Cardiac septum (tissue), 1 donor: ENCODE results near the gene ADCY7. TPM values are rescaled to one million over a fixed set of nuclear protein-coding genes. Genes with fewer than 3 reads are reported as not detected.
A peak's percentile ranks its signal among the peaks of the same experiment; 100 is the strongest.

ENCODE experiments used
- DNase-seq: peaks from one replicate; pipeline ENCODE4 v3.0.0-alpha.2; 2020; ENCODE audit warnings: low spot score
- intact Hi-C: fragments of 100-400 bp; cut with DNase I; formaldehyde crosslinking; loops from one replicate; pipeline ENCODE4 v1.14.0; 2022
- total RNA-seq: library from RNA; stranded (reverse); fragmentation: NEBNext Ultra II Directional; extraction: Animal tissue kit (Norgen Biotek cat#: 25700); gene quantifications from one replicate; pipeline ENCODE4 v1.2.1, GENCODE V29; 2021
- donor health status: DM: no; HTN: no; CAD: no.

The ADCY7 gene
- total RNA-seq, 1 donor from 2014 or later, result 6.2 TPM

DNA sequence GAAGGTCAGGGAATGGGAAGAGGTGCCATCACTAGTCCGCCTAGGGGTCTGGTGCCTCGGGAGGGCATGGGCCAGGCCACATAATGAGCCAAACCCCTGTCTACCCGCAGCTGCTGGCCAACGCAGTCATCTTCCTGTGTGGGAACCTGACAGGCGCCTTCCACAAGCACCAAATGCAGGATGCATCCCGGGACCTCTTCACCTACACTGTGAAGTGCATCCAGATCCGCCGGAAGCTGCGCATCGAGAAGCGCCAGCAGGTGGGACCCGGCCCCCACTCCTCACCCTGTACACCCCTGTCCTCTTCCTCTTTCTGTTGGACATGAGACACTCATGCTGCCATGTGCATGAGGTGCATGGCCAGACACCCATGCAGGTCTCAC lies 26.2 kb downstream of the ADCY7 start:
- intact Hi-C loops, result no loop called here
- DNase-seq, result no peak

DNA sequence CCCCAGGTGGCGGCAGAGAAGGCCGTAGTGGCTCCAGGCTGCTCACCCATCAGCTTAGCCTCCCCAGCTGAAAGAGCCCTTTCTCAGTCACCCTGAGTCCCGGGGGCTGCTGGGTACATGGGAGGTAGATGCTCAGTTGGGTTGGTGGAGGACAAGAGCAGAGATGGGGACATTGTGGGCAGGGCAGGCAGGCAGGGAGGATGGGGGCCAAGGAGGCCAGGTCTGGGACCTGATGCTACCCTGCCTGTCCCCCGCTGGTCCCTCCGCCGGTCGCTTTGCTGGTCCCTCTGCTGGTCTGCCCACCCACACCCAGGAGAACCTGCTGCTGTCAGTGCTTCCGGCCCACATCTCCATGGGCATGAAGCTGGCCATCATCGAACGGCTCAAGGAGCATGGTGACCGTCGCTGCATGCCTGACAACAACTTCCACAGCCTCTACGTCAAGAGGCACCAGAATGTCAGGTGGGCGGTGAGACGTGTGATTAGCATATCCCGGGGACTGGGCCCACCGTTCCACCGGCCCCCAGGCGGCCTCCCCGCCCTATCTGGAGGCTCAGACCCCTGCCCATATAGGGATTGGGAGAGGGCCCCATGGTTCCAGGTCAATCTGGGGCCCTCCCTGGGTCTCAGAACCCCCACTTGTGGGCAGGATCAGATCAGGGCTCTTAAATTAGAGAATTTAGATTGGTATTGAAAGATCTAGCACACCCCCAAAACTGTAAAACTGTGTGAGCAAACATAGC lies 26.9 kb downstream of the ADCY7 start:
- DNase-seq, result no peak
- intact Hi-C loops, result no loop called here

DNA sequence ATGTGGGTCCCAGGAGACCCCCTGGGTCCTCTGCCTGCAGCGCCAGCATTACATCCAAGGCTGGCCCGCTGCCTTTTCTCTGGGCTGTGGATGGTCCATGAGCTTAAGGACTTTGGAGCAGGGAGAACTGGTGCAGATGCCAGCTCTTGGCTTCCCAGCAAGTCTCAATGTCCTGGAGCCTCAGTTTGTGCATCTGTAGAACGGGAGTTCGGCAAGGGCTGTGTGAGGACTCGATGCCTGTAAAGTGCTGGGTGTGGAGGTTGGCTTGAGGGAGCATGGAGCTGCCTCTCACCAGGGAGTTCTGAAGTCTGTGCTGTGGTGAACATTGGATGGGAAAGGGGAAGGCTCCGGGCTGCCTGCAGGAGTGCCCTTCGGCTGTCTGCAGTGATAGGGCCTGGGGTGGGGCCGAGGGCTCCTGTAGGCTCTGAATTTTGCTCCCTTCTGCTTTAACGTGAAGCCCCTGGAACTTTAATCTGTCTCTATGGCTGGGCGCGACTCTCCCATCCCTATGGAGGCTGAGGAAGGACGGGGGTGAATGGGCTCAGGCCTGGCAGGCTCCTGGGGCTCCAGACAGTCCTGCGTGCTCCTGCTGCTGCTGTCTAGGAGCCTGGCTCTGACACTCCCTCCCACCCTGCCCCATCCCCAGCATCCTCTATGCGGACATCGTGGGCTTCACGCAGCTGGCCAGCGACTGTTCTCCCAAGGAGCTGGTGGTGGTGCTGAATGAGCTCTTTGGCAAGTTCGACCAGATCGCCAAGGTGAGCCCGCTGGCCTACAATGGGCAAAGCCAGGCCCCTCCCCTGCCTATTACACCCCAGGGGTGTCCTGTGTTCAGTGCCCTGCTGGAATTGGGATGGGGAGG lies 27.9 kb downstream of the ADCY7 start:
- intact Hi-C loops, result no loop called here
- DNase-seq, result no peak

DNA sequence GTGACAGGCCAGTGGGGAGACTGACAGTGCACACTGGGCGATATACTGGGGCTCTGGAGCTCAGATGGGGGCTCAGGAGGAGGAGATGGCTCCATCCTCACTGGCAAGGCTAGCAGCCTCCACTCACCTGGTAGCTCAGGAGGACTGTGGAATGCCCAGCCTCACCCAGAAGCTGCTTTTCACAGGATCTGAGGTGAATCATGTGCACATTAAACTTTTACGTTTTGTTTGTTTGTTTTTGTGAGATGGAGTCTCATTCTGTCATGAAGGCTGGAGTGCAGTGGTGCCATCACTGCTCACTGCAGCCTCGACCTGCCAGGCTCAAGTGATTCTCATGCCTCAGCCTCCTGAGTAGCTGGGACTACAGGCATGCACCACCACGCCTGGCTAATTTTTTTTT lies 28.6 kb downstream of the ADCY7 start:
- intact Hi-C loops, result no loop called here
- DNase-seq, result no peak

DNA sequence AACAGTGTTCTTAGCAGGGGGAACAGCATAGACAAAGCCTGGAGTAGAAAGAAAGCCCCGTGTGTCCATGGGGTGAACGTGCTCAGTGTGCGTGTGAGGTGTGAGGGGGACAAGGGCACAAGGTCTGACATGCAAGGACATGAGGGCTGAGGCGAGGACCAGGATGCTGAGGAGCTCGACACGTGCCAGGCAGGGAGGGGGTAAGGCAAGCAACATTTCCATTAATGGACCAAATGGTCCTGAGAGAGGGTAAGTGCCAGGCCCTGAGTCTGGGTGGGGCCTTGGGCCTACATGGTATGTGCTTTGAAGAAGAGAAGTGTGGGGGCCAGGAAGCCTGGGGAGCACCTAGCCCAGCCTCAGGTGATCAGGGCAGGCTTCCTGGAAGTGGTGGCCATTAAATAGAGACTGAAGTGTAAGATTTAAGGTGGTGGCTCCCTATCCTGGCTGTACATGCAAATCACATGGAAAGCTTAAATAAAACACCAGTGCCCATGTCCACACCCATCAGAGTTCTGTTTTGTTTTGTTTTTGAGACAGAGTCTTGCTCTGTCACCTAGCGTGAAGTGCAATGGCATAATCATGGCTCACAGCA lies 29.3 kb downstream of the ADCY7 start:
- peak; percentile 49 for DNase-seq
- intact Hi-C loops, result no loop called here

DNA sequence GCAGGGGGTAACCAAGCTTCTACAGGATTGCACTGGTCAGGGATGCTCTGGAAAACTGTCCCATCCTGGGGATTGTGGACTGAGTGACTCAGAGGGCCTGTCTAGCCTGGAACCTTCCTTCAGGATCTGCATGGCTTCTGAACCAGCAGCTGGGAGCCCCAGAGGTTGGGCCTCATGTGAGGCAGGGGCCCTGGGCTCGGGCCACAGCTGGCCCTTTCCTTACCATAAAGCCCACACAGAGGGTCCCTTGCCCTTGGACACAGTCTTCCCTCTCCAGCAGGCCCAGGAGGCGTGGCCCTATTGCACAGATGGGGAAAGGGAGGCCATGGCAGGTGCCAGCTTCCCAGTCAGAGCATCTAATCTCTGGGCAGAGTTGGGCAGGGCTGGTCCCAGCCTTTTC lies 30.5 kb downstream of the ADCY7 start:
- intact Hi-C loops, result no loop called here

DNA sequence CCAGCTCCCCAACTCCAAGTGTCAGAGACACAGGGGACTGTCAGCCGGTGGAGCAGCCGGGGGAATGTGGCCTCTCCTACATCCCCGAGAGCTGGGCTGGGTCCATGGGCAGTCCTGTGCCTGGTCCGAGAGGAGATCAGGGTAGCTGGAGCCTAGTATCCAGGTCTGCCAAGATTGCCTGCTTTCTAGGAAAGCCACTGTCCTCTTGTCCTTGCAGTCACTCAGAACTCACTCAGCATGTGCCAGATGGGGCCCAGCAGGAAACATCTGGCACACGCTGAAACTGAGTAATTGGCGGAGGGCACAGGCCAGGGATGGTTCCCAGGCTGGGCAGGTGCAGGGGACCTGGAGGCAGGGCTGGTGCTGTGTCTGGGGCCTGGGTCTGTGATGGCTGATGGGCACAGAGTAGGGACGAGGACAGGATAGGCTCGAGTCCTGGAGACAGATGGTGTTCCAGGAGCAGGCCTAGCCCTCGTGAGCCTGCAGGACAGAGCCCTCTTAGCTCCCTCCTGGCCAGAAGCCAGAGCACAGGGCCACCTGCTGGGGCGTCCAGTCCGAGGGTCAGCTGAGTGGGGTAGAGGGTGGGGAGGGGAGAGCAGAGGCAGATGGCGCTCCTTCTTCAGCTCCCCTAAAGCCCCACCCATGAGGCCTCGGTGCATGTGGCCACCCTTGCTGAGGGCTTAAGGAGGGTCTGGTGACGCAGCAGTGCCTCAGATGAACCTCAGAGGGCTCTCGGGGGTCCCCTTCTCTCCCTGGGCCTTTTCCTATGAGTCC lies 31.1 kb downstream of the ADCY7 start:
- DNase-seq, result peak; percentile 68
- intact Hi-C loops, result no loop called here

More for the DNA sequence above, 30.5 kb downstream of the ADCY7 start:
- peak; percentile 63 for DNase-seq

DNA sequence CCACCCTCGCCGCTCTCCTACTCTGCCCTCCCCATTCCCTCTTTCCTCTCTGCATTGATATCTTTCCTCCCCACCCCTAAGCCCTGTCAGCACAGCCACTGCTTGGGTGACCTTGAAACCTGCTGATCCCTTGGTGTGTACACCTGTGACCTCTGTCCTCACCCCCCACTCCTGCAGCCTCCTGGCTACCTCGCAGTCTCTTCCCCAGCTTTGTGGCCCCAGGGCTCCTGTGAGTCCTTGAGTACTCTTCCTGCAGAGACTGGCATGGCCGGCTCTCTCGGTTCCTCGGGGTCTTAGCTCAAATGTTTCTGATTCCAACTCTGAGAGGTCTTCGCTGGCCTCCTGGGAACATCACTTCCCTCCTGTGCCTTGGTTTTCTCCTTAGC lies 31.7 kb downstream of the ADCY7 start:
- DNase-seq, result peak; percentile 51
- intact Hi-C loops, result no loop called here

DNA sequence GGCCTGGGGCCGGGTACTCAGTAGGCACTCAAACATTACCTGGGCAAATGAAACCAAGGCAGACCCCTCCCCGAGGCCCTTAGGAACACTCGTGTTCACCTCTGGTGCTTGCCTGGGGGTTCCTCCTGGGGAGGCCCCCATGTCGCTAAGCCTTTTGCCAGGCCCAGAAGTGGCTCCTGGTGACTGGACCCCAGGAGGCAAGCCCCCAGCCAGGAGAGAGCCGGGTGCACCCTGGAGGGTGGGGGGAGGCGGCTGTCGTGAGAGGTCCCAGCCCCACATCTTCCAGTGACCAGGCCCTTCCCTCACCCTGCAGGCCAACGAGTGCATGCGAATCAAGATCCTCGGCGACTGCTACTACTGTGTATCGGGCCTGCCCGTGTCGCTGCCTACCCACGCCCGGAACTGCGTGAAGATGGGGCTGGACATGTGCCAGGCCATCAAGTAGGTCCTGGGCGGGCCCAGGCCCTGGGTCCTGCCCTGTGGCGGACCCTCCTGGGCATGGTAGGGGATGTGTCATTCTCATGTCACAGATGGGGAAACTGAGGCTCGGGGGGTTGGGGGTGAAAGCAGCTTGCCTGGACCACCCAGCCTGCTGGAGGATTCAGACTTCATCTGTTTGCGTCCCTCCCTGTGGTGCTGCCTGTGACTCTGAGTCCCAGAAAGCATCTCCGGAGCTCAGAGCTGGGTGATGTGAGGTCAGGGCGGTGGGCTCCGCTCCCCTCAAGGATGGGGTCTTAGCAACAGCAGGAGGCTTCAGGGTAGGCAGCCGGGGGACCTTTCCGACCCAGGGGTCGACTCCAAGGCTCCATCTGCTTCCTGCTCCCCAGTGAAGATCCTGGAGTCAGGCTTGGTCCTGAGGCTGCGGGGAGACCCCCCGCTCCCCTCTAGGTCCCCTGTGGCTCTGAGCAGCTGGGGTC lies 32.5 kb downstream of the ADCY7 start:
- intact Hi-C loops, result no loop called here
- peak; percentile 49 for DNase-seq

DNA sequence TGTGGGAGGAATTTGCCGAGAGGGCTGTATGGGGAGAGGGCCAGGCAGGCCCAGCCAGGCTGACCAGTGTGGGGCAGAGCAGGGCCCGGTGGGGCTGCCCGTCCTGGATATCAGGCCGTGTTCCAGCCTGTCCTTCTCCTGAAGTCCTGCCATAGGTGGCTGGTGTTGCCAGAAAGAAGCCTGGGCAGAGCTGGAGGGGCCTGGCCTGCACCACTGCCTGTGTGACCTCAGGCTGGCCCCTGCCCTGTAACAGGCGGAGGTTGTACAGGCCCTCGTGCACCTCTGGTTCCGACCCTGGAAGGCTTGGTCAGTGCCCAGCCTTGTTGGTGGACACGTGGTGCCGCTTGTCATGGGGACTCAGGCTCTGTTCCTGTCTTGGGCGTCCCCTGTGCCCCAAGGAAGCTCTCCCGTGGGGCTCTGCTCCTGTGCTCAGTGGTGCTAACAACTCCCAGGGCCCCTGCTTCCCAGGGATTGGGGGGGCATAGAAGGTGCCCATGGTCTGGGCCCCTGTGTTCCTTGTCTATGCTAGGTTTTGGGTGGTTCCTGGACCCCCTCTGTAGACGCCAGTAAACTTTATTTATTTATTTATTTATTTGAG lies 33.3 kb downstream of the ADCY7 start:
- intact Hi-C loops, result no loop called here
- peak; percentile 65 for DNase-seq

DNA sequence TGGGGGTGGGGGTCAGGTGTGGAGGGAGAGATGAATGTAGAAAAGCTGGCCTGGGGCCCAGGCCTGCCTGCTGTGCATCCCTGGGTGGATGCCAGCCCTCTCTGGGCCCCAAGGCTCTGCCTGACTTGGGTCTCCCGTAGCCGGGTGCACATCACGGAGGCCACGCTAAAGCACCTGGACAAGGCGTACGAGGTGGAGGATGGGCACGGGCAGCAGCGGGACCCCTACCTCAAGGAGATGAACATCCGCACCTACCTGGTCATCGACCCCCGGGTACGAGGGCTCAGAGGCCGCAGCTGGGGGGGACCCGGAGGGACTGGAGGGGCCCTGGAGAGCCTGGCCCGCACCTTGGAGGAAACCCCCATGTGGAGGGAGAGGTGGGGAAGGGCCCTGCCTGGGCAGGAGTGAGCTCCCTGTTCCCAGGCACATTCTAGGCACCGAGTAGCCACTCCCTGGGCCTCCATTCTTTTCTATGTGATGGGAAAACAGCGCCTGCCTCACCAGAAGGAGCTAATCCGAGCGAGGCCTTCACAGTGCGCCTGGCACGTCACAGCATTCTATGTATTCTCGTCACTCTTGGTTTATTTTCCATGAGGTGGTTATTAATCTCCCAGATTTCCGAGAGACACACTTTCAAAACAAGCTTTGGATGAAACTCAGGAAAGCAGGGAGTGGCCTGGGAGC lies 34.7 kb downstream of the ADCY7 start:
- peak; percentile 73 for DNase-seq
- intact Hi-C loops, result no loop called here

DNA sequence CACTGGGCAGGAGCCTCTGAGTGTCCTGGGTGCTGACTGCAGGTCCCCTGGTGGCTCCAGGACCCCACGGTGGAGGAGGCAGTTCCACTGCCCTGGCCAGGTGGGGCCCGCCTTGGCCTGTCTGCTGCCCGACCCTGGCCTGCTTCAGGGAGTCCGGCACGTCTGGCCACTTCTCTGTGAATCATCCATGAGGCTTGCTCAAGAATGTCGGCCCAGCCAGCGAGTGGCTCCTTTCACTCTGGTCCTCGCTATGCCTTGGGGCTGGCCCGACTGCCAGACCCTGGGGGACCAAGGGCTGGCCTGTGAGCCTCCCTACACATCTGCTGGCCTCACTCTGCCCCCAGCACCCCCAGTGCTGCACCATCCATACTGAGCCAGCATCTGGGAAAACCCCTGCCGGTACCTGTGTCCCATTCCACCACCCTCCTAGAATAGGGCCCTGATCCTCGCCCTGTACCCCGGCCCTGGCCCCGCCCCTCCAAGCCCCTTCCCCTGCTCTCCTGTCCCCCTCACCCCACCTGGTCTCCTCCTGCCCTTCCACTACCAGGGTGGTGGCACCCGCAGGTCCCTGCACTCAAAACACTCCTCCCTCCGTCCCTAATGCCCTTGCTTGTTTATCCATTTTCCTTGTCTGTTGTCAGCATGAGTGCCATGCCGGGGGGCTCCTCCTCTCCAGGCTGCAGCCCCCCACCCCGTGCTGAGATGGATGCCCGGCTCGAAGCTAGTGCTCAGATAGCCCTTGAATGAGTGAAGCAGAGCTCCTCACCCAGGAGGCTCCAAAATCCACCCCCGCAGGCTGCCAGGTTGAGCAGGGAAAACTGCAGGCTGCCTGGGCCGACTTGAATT lies 35.5 kb downstream of the ADCY7 start:
- intact Hi-C loops, result no loop called here
- peak; percentile 44 for DNase-seq

DNA sequence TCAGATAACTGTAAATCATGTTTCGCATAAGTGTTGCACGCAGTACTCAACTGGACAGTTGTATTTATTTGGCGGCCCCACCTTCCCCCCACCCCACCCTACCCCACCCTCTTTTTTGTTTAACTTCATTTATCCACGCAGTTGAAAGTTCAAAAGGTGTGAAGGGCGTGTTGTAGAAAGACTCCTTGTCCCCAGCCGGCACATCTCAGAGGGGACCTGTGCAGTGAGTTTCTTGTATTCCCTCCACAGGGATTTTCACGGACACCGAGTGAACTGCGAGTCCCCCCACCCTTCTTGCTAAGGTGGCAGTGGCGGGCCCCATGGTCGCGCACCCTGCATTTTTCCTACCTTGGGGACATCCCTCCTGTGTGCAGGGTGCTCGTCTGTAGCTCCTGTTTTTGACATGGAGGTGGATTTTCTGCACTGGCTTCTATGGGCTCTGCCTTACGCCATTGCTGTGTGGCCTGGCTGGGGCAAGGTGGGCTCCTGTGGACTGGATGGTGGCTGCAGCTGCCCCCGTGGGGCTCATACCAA lies 36.2 kb downstream of the ADCY7 start:
- DNase-seq, result no peak

DNA sequence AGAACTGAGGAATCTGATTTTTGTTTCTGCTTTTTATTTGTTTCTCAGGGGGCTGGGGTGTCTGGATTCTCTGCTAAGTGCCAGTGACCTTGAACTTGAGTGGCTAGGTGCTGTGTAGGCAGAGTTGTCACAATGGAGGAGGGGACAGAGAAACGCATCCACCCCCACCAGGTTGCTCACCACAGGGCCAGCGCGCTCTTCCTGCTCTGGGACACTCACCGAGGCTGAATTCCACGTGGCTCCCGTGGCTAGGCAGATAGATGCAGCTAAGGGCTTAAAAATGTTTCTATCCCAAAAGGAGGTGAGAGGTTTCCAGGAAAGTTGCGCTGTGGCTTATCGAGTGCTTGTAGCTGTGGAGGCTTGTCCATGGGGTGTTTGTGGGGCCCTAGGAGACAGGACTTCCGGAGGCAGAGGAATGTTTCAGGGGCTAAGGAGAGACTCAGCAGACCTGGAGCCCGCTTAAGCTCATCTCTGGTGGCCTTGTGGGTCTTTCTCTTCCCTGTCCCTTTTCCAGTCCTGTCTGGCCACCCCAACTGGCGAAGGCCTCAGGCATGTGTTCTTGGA lies 36.8 kb downstream of the ADCY7 start:
- intact Hi-C loops, result no loop called here
- DNase-seq, result peak; percentile 66

More for the DNA sequence above, 36.2 kb downstream of the ADCY7 start:
- intact Hi-C loops, result no loop called here

DNA sequence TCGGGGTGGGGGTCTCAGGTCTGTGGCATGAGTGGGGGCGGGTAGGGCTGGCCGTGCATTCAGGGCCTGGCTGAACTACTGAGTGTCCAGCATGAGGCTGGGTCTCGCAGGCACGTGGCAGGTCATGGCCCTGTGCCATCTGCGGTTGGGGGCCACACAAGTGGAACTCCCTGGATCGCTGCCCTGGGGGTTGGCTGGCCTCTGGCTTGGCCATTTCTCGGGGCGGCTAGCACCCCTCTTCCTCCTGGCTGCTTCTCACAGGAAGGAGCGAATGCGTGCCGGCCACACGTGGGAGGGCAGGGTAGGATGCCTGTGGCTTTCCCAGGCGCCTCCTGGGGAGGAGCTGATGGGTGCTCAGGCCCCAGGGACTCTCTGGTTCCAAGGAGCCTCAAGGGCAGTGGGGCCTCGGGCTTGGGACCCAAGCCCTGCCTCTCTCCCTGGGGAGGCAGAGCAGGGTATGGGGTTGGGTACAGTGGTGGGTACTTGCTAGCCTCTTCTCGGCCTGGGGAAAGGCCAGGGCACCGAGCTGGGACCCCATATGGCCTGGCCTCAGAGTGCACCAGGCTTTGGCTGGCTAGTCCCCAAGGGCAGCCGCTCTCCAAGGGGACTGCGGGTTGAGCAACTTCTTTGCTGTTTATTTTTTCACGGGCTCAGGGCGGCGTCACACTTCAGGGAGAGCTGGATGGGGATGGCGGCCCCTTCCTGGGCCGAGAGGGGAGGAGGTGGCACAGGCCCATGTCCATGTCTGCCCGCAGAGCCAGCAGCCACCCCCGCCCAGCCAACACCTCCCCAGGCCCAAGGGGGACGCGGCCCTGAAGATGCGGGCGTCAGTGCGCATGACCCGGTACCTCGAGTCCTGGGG lies 37.5 kb downstream of the ADCY7 start:
- intact Hi-C loops, result no loop called here
- DNase-seq, result peak; percentile 44
